Mesenchymal stem cell (in vitro differentiated cells and primary cell): Measurements from ENCODE around the gene SOX8.

Experiments used
- DNase-seq: peaks from one replicate; pipeline ENCODE4 v3.0.0-alpha.2; 2013
- H2AFZ ChIP-seq: one replicate; pipeline ENCODE4 v1.6.1; 2013; ENCODE audit warnings: low read depth, mild to moderate bottlenecking, control low read depth, inconsistent platforms, low read length, moderate library complexity
- H2AK5ac ChIP-seq: 2 replicates; pipeline ENCODE4 v1.6.1; 2013; ENCODE audit warnings: low read length, moderate library complexity, mild to moderate bottlenecking, inconsistent platforms; ENCODE audit not compliant: severe bottlenecking
- H2BK120ac ChIP-seq: one replicate; pipeline ENCODE4 v1.6.1; 2013; ENCODE audit warnings: low read depth, mild to moderate bottlenecking, inconsistent platforms, low read length, moderate library complexity
- H2BK12ac ChIP-seq, 2 experiments: one replicate each; pipeline ENCODE4 v1.6.1; 2013; ENCODE audit warnings: inconsistent platforms in 2 of 2, low read length in 2 of 2, mild to moderate bottlenecking in 2 of 2, moderate library complexity in 2 of 2, control low read depth in 1 of 2
- H2BK15ac ChIP-seq: one replicate; pipeline ENCODE4 v1.6.1; 2013; ENCODE audit warnings: mild to moderate bottlenecking, low read depth, inconsistent platforms; ENCODE audit not compliant: poor library complexity, severe bottlenecking
- H2BK5ac ChIP-seq: 2 replicates; pipeline ENCODE4 v1.6.1; 2013; ENCODE audit warnings: low read depth, mild to moderate bottlenecking, low read length, control low read depth, inconsistent platforms; ENCODE audit not compliant: poor library complexity, severe bottlenecking
- H3K14ac ChIP-seq, 2 experiments: one replicate each; pipeline ENCODE4 v1.6.1; 2013; ENCODE audit warnings: inconsistent platforms in 2 of 2, low read length in 2 of 2, control low read depth in 1 of 2, mild to moderate bottlenecking in 1 of 2, moderate library complexity in 1 of 2
- H3K18ac ChIP-seq, 2 experiments: one replicate each; pipeline ENCODE4 v1.6.1; 2013; ENCODE audit warnings: inconsistent platforms in 2 of 2, low read length in 2 of 2, control low read depth in 1 of 2, low read depth in 1 of 2, mild to moderate bottlenecking in 1 of 2
- H3K23ac ChIP-seq, 2 experiments: one replicate each; pipeline ENCODE4 v1.6.1; 2013; ENCODE audit warnings: inconsistent platforms in 2 of 2, low read length in 2 of 2, mild to moderate bottlenecking in 2 of 2, moderate library complexity in 2 of 2, control low read depth in 1 of 2
- H3K27ac ChIP-seq: 2 replicates; pipeline ENCODE4 v1.5.1; 2013; ENCODE audit warnings: mild to moderate bottlenecking, moderate library complexity, low read length, control low read depth, inconsistent platforms; ENCODE audit not compliant: poor library complexity, severe bottlenecking
- H3K27me3 ChIP-seq, 2 experiments: 2 replicates each; pipeline versions ENCODE4 v1.6.1 to v1.7.0; 2013; ENCODE audit warnings: low read length in 2 of 2, mild to moderate bottlenecking in 2 of 2, moderate library complexity in 2 of 2, control low read depth in 1 of 2, inconsistent platforms in 1 of 2; ENCODE audit not compliant: control insufficient read depth in 1 of 2, insufficient read depth in 1 of 2
- H3K36me3 ChIP-seq, 2 experiments: 2 replicates each; pipeline versions ENCODE4 v1.6.1 to v1.7.0; 2013; ENCODE audit warnings: low read length in 2 of 2, control low read depth in 1 of 2, inconsistent platforms in 1 of 2, low read depth in 1 of 2, mild to moderate bottlenecking in 1 of 2; ENCODE audit not compliant: insufficient read depth in 2 of 2, control insufficient read depth in 1 of 2
- H3K4ac ChIP-seq, 2 experiments: one replicate each; pipeline ENCODE4 v1.6.1; 2013; ENCODE audit warnings: inconsistent platforms in 2 of 2, low read length in 2 of 2, mild to moderate bottlenecking in 2 of 2, moderate library complexity in 2 of 2, control low read depth in 1 of 2, low read depth in 1 of 2
- H3K4me1 ChIP-seq: 2 replicates; pipeline ENCODE4 v1.6.1; 2013; ENCODE audit warnings: low read depth, low read length, control low read depth; ENCODE audit not compliant: control insufficient read depth, insufficient read depth
- H3K4me2 ChIP-seq: 2 replicates; pipeline ENCODE4 v1.6.1; 2013; ENCODE audit warnings: low read length, mild to moderate bottlenecking, inconsistent platforms; ENCODE audit not compliant: poor library complexity, severe bottlenecking
- H3K4me3 ChIP-seq, 2 experiments: 2 replicates each; pipeline versions ENCODE4 v1.5.1 to v1.7.0; 2013; ENCODE audit warnings: low read length in 2 of 2, mild to moderate bottlenecking in 2 of 2, control low read depth in 1 of 2, low read depth in 1 of 2; ENCODE audit not compliant: insufficient read depth in 1 of 2
- H3K79me1 ChIP-seq: replicated peaks from 2 replicates; pipeline ENCODE4 v1.6.1; 2013; ENCODE audit warnings: mild to moderate bottlenecking, control low read depth, low read length, inconsistent platforms; ENCODE audit not compliant: poor library complexity, severe bottlenecking
- H3K9ac ChIP-seq: 2 replicates; pipeline ENCODE4 v1.7.0; 2013; ENCODE audit warnings: mild to moderate bottlenecking, low read length, moderate library complexity
- H3K9me3 ChIP-seq: 2 replicates; pipeline ENCODE4 v1.7.0; 2013; ENCODE audit warnings: mild to moderate bottlenecking, low read length; ENCODE audit not compliant: control insufficient read depth
- H4K8ac ChIP-seq: one replicate; pipeline ENCODE4 v1.6.1; 2013; ENCODE audit warnings: inconsistent platforms, mild to moderate bottlenecking, low read length, moderate library complexity
- H4K91ac ChIP-seq: one replicate; pipeline ENCODE4 v1.6.1; 2013; ENCODE audit warnings: mild to moderate bottlenecking, low read length, inconsistent platforms
- WGBS: methylation state at CpG from one replicate; pipeline ENCODE4 v1.1.7; 2013; ENCODE audit warnings: mixed read lengths; 5-methylcytosine and 5-hydroxymethylcytosine counted together

The SOX8 gene

DNA sequence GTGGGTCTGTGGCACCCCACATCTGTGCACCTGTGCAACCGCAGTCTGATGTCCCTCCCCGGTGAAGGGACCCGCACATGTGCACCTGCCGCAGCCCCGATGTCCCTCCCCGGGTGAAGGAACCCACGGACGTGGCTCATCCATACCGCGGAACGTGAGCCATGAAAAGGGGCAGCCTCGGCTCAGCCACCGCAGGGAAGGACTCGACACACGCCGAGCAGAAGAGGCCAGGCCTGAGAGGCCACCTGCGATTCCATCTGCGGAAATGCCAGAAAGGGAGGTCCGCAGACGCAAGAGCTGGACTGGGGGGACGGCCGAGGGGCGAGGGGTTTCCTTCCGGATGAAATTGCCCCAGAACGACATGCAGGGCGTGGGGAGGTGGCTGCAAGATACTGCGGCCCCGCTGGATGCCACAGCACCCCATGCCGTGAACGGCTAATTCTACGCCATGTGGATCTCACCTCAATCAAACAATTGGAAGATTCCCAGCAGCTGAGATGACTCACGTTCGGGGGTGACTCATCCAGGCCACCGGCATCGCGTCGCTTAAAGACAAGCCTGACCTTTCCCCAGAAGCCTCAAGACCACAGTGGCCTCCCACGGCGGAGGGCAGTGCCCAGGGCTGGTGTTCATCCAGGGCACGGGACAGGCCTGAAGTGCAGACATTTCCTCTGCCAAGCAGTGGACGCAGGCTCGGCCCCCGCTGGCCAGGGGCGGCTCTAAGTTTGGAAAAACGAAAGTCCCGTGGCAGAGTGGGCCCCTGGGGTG, 21.0 kb downstream of the SOX8 start:
- Histone ChIP-seq H3K4me1 (peaks cover 24% of the 10 kb centered on the region), H2BK120ac (no peak overlapping the region), H3K14ac (peak overlapping the region in 1 of 2 experiments; percentile 7), H3K4ac (no peak overlapping the region), H4K91ac (no peak overlapping the region), H3K9ac (no peak overlapping the region), H3K79me1 (no peaks in the 10 kb centered on the region), H3K4me2 (no peak overlapping the region), H3K23ac (no peak overlapping the region), H2AFZ (no peak overlapping the region), H3K18ac (no peak overlapping the region), H2AK5ac (no peak overlapping the region), H2BK5ac (no peak overlapping the region), H3K36me3 (no peaks in the 10 kb centered on the region), H2BK12ac (no peak overlapping the region), H3K27ac (no peak overlapping the region), H3K27me3 (peaks cover 55 to 71% of the 10 kb centered on the region in 2 experiments), H3K4me3 (peak overlapping the region in 1 of 2 experiments; percentile 49), H3K9me3 (no peaks in the 10 kb centered on the region), H4K8ac (no peak overlapping the region), H2BK15ac (no peak overlapping the region)
- 75% methylated on average over 46 of the region's 46 CpGs for WGBS
- DNase-seq: peak; percentile 80

DNA sequence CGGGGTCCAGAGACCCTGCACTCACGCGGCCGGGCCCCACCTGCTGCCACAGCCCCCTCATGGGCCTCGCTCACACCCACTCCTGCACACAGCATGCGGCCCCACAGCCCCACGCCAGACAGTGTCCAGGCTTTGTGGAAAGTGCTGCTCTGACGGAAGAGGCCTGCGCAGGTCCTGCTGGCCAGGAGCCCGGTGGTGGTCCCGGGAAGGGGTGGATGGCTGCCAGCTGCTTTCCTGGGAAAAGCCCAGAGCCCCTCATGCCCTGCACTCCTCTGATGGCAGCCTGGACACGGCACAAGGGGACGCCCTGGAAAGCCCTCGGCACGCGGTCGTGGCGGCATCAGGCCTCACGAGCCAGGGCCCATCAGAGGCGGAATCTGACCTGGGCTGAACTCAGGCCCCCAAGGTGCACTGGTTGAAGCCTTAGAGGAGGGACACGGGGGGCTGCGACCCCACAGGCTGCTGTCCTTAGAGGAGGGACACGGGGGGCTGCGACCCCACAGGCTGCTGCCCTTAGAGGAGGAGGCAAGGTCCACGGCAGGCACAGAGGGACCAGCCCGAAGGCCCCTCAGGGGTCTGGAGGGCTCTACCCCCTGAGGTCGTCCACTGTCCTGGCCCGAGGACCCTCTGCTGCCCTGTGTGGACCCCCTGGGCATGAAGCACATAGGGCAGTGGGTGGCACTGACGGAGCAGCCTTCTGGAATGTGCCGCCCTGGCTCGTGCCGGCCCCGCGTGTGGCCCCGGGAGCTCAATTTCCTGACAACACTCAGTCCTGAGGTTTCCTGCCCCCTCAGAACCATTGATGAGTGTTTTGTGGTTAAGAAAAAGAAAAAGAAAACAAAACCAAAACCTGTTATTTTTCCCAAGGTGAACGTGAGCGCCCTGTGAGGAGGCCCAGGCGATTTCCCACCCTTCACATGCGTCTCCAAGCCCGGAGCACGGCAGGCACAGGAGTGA, 22.1 kb downstream of the SOX8 start:
- peak; percentile 6 for DNase-seq
- H4K91ac ChIP-seq: no peak overlapping the region
- no peak overlapping the region for H3K9ac ChIP-seq
- no peak overlapping the region for H3K18ac ChIP-seq
- no peak overlapping the region for H2BK15ac ChIP-seq
- H2AFZ ChIP-seq: no peak overlapping the region
- no peak overlapping the region for H3K14ac ChIP-seq
- no peaks in the 10 kb centered on the region for H3K79me1 ChIP-seq
- no peak overlapping the region for H2BK12ac ChIP-seq
- peaks cover 21% of the 10 kb centered on the region for H3K4me1 ChIP-seq
- H3K36me3 ChIP-seq: no peaks in the 10 kb centered on the region
- H3K4me2 ChIP-seq: no peak overlapping the region
- no peaks in the 10 kb centered on the region for H3K9me3 ChIP-seq
- peak overlapping the region in 1 of 2 experiments; percentile 18 for H3K4ac ChIP-seq
- H3K27ac ChIP-seq: no peak overlapping the region
- H2BK5ac ChIP-seq: no peak overlapping the region
- no peak overlapping the region for H2AK5ac ChIP-seq
- no peak overlapping the region for H3K23ac ChIP-seq
- WGBS: 83% methylated on average over 35 of the region's 41 CpGs
- H3K27me3 ChIP-seq: peaks cover 55 to 72% of the 10 kb centered on the region in 2 experiments
- no peak overlapping the region for H2BK120ac ChIP-seq
- H4K8ac ChIP-seq: no peak overlapping the region
- no peak overlapping the region for H3K4me3 ChIP-seq

DNA sequence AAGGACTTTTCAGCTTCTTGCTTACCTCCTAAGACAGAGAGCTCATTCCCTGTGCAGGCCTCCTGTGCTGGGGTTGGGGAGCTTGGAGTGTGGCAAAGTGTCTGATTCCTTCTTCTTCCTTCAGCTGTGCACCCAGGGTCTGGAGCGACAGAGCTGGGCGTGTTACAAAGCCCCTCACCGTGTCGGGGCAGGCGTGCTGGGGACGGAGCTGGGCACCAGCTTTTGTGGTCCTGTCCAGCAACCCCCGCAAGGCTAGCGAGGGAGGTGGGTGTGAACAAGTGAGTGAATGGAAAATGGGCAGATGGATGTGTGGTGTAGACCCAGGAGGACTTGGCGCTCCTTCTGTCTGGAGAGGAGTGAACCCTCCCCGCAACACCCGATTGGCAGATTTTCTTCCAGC, 23.7 kb downstream of the SOX8 start:
- H2BK120ac ChIP-seq: no peak overlapping the region
- no peak overlapping the region for H3K14ac ChIP-seq
- peaks cover 23% of the 10 kb centered on the region for H3K4me1 ChIP-seq
- H3K9me3 ChIP-seq: no peaks in the 10 kb centered on the region
- no peaks in the 10 kb centered on the region for H3K36me3 ChIP-seq
- no peaks in the 10 kb centered on the region for H3K79me1 ChIP-seq
- DNase-seq: no peak
- no peak overlapping the region for H3K4me2 ChIP-seq
- H3K9ac ChIP-seq: no peak overlapping the region
- no peak overlapping the region for H4K8ac ChIP-seq
- no peak overlapping the region for H3K23ac ChIP-seq
- H3K27me3 ChIP-seq: peaks cover 44 to 72% of the 10 kb centered on the region in 2 experiments
- no peak overlapping the region for H3K27ac ChIP-seq
- no peak overlapping the region for H3K4ac ChIP-seq
- H2BK12ac ChIP-seq: no peak overlapping the region
- H2AFZ ChIP-seq: no peak overlapping the region
- WGBS: 94% methylated on average over 11 of the region's 11 CpGs
- no peak overlapping the region for H2AK5ac ChIP-seq
- H3K18ac ChIP-seq: no peak overlapping the region
- no peak overlapping the region for H2BK15ac ChIP-seq
- no peak overlapping the region for H4K91ac ChIP-seq
- H2BK5ac ChIP-seq: no peak overlapping the region
- peak overlapping the region in 1 of 2 experiments; percentile 8 for H3K4me3 ChIP-seq

DNA sequence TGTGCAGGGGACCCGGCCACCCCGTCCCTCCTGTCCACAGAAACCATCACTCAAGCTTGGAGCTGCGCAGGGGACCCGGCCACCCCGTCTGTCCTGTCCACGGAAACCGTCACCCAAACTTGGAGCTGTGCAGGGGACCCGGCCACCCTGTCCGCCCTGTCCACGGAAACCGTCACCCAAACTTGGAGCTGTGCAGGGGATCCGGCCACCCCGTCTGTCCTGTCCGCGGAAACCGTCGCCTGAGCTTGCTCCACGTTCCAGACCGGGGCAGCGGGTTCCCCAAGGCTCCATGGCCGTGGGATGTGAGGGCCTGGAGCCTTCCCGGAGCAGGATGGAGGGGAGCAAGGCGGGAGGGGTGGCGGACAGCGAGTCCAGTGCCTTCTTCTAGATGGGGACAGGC, 25.2 kb downstream of the SOX8 start:
- H3K9ac ChIP-seq: no peak overlapping the region

More for the DNA sequence above, 25.2 kb downstream of the SOX8 start:
- H3K9me3 ChIP-seq: no peaks in the 10 kb centered on the region
- H2BK120ac ChIP-seq: no peak overlapping the region
- no peak overlapping the region for H2BK12ac ChIP-seq
- no peak overlapping the region for H4K91ac ChIP-seq
- H4K8ac ChIP-seq: no peak overlapping the region
- H3K18ac ChIP-seq: no peak overlapping the region
- H3K4ac ChIP-seq: no peak overlapping the region
- no peaks in the 10 kb centered on the region for H3K36me3 ChIP-seq
- DNase-seq: no peak
- no peak overlapping the region for H2AFZ ChIP-seq
- H3K4me3 ChIP-seq: no peak overlapping the region
- H3K4me1 ChIP-seq: peaks cover 23% of the 10 kb centered on the region
- H2AK5ac ChIP-seq: no peak overlapping the region
- H3K27me3 ChIP-seq: peaks cover 36 to 73% of the 10 kb centered on the region in 2 experiments
- H2BK15ac ChIP-seq: no peak overlapping the region
- H3K23ac ChIP-seq: no peak overlapping the region
- no peak overlapping the region for H3K27ac ChIP-seq
- H3K14ac ChIP-seq: no peak overlapping the region
- H3K79me1 ChIP-seq: no peaks in the 10 kb centered on the region
- H2BK5ac ChIP-seq: no peak overlapping the region
- no peak overlapping the region for H3K4me2 ChIP-seq
- 89% methylated on average over 25 of the region's 25 CpGs for WGBS
